Activated naive CD8-positive, alpha-beta T cell treated with anti-CD3 and anti-CD28 coated beads, Interleukin-2, amount 50 U/mL, for 24 hours (primary cell): ENCODE measurements around the gene NTRK3.

Source experiments
- ATAC-seq: fragments of 150-1000 bp; cut with Tn5 transposase; one replicate; pipeline ENCODE4 v1.10.0; 2021
- DNase-seq: peaks from one replicate; pipeline ENCODE4 v3.0.0; 2021
- H3K27ac Mint-ChIP-seq: one replicate; pipeline ENCODE4 v1.8.0; 2021; ENCODE audit warnings: mild to moderate bottlenecking, mixed read lengths
- H3K27me3 Mint-ChIP-seq: one replicate; pipeline ENCODE4 v1.8.0; 2021; ENCODE audit warnings: mixed read lengths
- H3K36me3 Mint-ChIP-seq: one replicate; pipeline ENCODE4 v1.8.0; 2021; ENCODE audit warnings: low read depth, mixed read lengths
- H3K4me1 Mint-ChIP-seq: one replicate; pipeline ENCODE4 v1.8.0; 2021; ENCODE audit warnings: mixed read lengths
- H3K4me3 Mint-ChIP-seq: one replicate; pipeline ENCODE4 v1.8.0; 2021; ENCODE audit warnings: mild to moderate bottlenecking, moderate library complexity, mixed read lengths
- H3K9me3 Mint-ChIP-seq: one replicate; pipeline ENCODE4 v1.8.0; 2021; ENCODE audit warnings: mixed read lengths

Gene NTRK3

GRCh38 chr15:88003541-88004327, 252.8 kb downstream of the NTRK3 start:
- no peak overlapping the region for H3K4me3 Mint-ChIP-seq
- no peaks in the 10 kb centered on the region for H3K4me1 Mint-ChIP-seq
- no peaks in the 10 kb centered on the region for H3K36me3 Mint-ChIP-seq
- peaks cover 2% of the 10 kb centered on the region for H3K27me3 Mint-ChIP-seq
- H3K27ac Mint-ChIP-seq, result no peak overlapping the region
- DNase-seq (no peak), ATAC-seq (no peak)
- H3K9me3 Mint-ChIP-seq, result peaks cover 10% of the 10 kb centered on the region

GRCh38 chr15:88002706-88003105, 253.8 kb downstream of the NTRK3 start:
- Mint-ChIP-seq H3K4me1 (no peaks in the 10 kb centered on the region), H3K36me3 (no peaks in the 10 kb centered on the region), H3K27ac (no peak overlapping the region), H3K9me3 (peaks cover 10% of the 10 kb centered on the region), H3K27me3 (peaks cover 2% of the 10 kb centered on the region), H3K4me3 (no peak overlapping the region)
- no peak for DNase-seq
- no peak for ATAC-seq

DNA sequence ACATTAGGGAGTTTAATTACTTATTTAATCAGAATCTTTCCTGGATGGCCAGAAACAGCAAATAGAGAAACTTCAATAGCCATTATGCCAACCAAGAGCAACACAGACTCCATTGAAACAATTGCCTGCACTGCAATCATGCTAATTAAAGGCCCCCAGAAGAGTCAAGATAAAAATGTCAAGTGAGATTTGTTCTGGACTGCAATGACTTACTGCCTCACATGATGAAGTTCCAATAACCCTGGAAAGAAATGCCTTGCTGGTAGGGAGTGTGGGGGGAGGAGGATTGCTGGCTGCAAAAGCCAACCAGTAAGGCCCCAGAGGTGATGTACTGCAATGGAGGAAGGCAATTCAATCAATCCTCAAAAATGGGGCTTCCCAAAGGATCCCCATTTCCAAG, 257.9 kb downstream of the NTRK3 start:
- DNase-seq (no peak), ATAC-seq (no peak)
- Mint-ChIP-seq H3K4me1 (no peaks in the 10 kb centered on the region), H3K27ac (no peak overlapping the region), H3K9me3 (peaks cover 10% of the 10 kb centered on the region), H3K4me3 (no peak overlapping the region), H3K36me3 (no peaks in the 10 kb centered on the region), H3K27me3 (peaks cover 2% of the 10 kb centered on the region)

DNA sequence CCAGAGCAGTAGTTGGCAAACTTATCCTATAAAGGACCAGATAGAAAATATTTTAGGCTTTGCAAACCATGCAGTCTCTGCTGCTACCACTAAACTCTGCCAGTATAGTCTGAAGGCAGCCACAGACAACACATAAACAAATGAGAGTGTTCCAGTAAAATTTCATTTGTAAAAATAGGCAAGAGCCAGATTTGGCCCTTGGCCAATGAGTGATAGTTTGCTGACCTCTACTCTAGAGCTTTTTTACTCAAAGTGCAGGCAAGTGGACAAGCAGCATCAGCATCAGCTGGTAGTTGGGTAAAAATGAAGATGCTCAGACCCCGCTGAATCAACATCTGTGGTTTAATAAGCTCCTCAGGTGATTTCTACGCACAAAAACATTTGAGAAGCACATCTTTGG, 269.8 kb downstream of the NTRK3 start:
- no peaks in the 10 kb centered on the region for H3K9me3 Mint-ChIP-seq
- H3K27ac Mint-ChIP-seq, result no peak overlapping the region
- no peaks in the 10 kb centered on the region for H3K27me3 Mint-ChIP-seq
- ATAC-seq (no peak), DNase-seq (no peak)
- no peaks in the 10 kb centered on the region for H3K36me3 Mint-ChIP-seq
- H3K4me1 Mint-ChIP-seq, result no peaks in the 10 kb centered on the region
- no peak overlapping the region for H3K4me3 Mint-ChIP-seq

DNA sequence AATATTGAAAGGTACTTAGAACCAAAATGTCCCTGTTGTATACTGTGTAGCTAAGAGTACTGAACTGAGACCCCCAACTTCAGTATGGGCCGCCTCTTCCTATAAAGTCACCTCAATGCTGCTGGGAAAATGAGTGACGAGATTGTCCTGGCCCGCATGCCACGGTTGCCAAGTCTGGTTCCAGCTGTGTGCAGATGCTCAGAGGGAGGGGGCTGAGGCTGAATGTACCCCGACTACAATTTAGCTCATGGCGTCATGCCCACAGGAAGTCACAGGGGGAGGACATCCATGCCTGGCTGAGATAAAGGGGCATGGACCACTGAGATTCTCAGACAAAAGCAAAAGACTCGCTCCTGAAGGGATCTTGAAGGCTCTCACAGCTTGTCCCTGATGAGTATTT, 271.1 kb downstream of the NTRK3 start:
- H3K4me3 Mint-ChIP-seq, result no peak overlapping the region
- no peaks in the 10 kb centered on the region for H3K27me3 Mint-ChIP-seq
- H3K27ac Mint-ChIP-seq, result no peak overlapping the region
- no peak for DNase-seq
- H3K9me3 Mint-ChIP-seq, result no peaks in the 10 kb centered on the region
- H3K36me3 Mint-ChIP-seq, result no peaks in the 10 kb centered on the region
- no peaks in the 10 kb centered on the region for H3K4me1 Mint-ChIP-seq
- no peak for ATAC-seq

GRCh38 chr15:87981969-87982368, 274.6 kb downstream of the NTRK3 start:
- Mint-ChIP-seq H3K4me3 (no peak overlapping the region), H3K27me3 (no peaks in the 10 kb centered on the region), H3K9me3 (no peaks in the 10 kb centered on the region), H3K4me1 (no peaks in the 10 kb centered on the region), H3K36me3 (no peaks in the 10 kb centered on the region), H3K27ac (no peak overlapping the region)
- ATAC-seq, result no peak
- no peak for DNase-seq

GRCh38 chr15:87977907-87978306, 278.6 kb downstream of the NTRK3 start:
- no peaks in the 10 kb centered on the region for H3K9me3 Mint-ChIP-seq
- H3K27me3 Mint-ChIP-seq, result no peaks in the 10 kb centered on the region
- no peak overlapping the region for H3K27ac Mint-ChIP-seq
- no peaks in the 10 kb centered on the region for H3K36me3 Mint-ChIP-seq
- no peak for ATAC-seq
- H3K4me3 Mint-ChIP-seq, result no peak overlapping the region
- H3K4me1 Mint-ChIP-seq, result no peaks in the 10 kb centered on the region
- no peak for DNase-seq

DNA sequence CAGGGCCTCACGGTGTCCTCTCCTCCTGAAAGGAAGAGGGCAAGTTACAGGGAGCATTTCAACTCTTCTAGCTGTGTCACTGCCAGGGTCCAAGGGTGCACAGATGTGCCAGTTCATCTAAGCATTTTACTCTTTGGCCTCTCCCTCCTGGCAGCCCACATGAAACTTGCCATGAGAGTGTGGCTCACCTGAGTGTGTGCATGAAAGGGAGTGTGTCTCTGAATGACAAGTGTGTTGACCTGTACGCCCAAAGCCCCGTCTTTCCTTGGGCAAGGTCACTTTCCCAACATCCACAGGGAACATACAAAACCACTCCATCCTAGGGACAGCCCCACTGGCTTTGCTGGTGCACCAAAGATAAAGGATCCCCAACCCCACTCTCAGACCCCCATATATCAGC, 280.0 kb downstream of the NTRK3 start:
- ATAC-seq (no peak), DNase-seq (no peak)
- H3K36me3 Mint-ChIP-seq, result no peaks in the 10 kb centered on the region
- H3K9me3 Mint-ChIP-seq, result no peaks in the 10 kb centered on the region
- no peak overlapping the region for H3K27ac Mint-ChIP-seq
- H3K4me1 Mint-ChIP-seq, result no peaks in the 10 kb centered on the region
- no peak overlapping the region for H3K4me3 Mint-ChIP-seq
- no peaks in the 10 kb centered on the region for H3K27me3 Mint-ChIP-seq

- Mint-ChIP-seq H3K4me3 (no peak overlapping the region), H3K36me3 (no peaks in the 10 kb centered on the region), H3K9me3 (no peaks in the 10 kb centered on the region), H3K4me1 (no peaks in the 10 kb centered on the region), H3K27me3 (no peaks in the 10 kb centered on the region), H3K27ac (no peak overlapping the region)
- DNase-seq, result no peak
- no peak for ATAC-seq
Observed at GRCh38 chr15:87973501-87974215, 282.9 kb downstream of the NTRK3 start.

GRCh38 chr15:87971076-87971475, 285.5 kb downstream of the NTRK3 start:
- H3K9me3 Mint-ChIP-seq, result no peaks in the 10 kb centered on the region
- H3K4me1 Mint-ChIP-seq, result no peaks in the 10 kb centered on the region
- no peak for DNase-seq
- H3K27ac Mint-ChIP-seq, result no peak overlapping the region
- peaks cover 1% of the 10 kb centered on the region for H3K27me3 Mint-ChIP-seq
- no peak for ATAC-seq
- no peak overlapping the region for H3K4me3 Mint-ChIP-seq
- H3K36me3 Mint-ChIP-seq, result no peaks in the 10 kb centered on the region

DNA sequence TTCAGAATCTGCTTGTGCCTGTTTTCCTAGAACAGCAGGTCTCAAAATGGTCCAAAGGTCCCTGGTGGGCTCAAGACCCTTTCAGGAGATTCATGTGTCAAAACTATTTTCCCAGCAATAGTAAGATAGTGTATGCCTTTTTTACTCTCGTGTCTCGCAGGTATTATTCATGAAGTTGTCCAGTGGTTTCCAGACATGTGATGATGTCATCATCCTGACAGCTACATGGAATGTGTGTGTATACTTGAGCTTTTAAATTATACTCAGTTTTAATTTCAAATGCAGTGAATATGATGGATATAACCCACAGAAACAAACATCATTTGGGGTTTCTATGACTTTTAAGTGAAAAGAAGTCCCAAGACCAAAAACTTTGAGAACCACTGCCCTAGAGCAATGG, 288.6 kb downstream of the NTRK3 start:
- Mint-ChIP-seq H3K27ac (no peak overlapping the region), H3K27me3 (peaks cover 1% of the 10 kb centered on the region)
- no peak for ATAC-seq

DNA sequence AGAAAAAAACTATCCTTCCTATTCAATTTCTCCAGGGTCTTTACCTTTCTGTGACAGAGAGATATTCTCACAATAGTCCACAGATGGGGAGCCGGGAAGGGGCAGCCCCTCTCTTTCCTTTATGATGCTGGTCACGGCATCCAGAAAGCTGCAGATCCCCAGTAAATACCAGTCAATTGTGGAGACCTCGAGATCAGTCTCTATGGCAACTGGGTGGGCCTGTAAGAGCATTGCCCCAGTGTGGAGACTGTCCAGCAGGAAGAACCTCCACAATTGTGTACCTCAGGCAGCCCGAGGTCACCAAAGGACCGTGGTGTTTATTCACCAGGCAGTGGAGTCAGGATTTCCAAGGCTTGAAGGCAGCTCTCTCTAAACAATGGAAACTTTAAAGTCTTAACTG, 291.2 kb downstream of the NTRK3 start:
- Mint-ChIP-seq H3K4me1 (no peaks in the 10 kb centered on the region), H3K27me3 (peaks cover 1% of the 10 kb centered on the region), H3K9me3 (no peaks in the 10 kb centered on the region), H3K27ac (no peak overlapping the region), H3K4me3 (no peak overlapping the region), H3K36me3 (no peaks in the 10 kb centered on the region)
- DNase-seq (no peak), ATAC-seq (no peak)

More for the DNA sequence above, 288.6 kb downstream of the NTRK3 start:
- DNase-seq, result no peak
- no peak overlapping the region for H3K4me3 Mint-ChIP-seq
- no peaks in the 10 kb centered on the region for H3K4me1 Mint-ChIP-seq
- no peaks in the 10 kb centered on the region for H3K36me3 Mint-ChIP-seq
- no peaks in the 10 kb centered on the region for H3K9me3 Mint-ChIP-seq

GRCh38 chr15:87962428-87962827, 294.1 kb downstream of the NTRK3 start:
- DNase-seq, result no peak
- Mint-ChIP-seq H3K9me3 (no peaks in the 10 kb centered on the region), H3K4me1 (no peaks in the 10 kb centered on the region), H3K4me3 (no peak overlapping the region), H3K27ac (no peak overlapping the region), H3K36me3 (no peaks in the 10 kb centered on the region), H3K27me3 (peaks cover 1% of the 10 kb centered on the region)
- no peak for ATAC-seq

GRCh38 chr15:87961851-87962420, 294.6 kb downstream of the NTRK3 start:
- Mint-ChIP-seq H3K4me3 (no peak overlapping the region), H3K27ac (no peak overlapping the region), H3K27me3 (peaks cover 1% of the 10 kb centered on the region), H3K36me3 (no peaks in the 10 kb centered on the region), H3K9me3 (no peaks in the 10 kb centered on the region), H3K4me1 (no peaks in the 10 kb centered on the region)
- no peak for ATAC-seq
- DNase-seq, result no peak

DNA sequence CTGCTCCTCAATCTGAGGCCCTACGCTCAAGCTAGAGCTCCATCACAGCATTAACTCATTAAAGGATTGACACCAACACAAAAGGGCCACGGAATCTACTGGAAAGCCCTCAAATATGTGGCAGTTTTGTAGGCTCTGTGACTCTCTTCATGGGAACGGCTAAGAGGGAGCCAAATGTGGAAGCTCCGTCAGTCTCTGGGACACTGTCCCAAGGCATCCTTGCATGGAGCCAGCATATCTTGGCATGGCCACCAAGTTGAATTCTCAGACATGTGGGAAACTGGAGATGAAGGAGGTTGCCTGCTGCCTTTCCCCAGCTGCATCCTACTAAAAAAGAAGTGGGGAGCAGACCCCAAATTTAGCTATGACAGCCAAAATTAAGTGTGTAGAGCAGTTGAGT, 296.9 kb downstream of the NTRK3 start:
- no peak overlapping the region for H3K4me3 Mint-ChIP-seq
- no peaks in the 10 kb centered on the region for H3K27me3 Mint-ChIP-seq
- ATAC-seq, result no peak
- no peak overlapping the region for H3K27ac Mint-ChIP-seq
- no peaks in the 10 kb centered on the region for H3K9me3 Mint-ChIP-seq
- H3K36me3 Mint-ChIP-seq, result no peaks in the 10 kb centered on the region
- no peak for DNase-seq
- H3K4me1 Mint-ChIP-seq, result no peaks in the 10 kb centered on the region
